PFSK-1 (cell line): Measurements from ENCODE around the gene NAP1L4.

Experiments used
- FOXP2 ChIP-seq: optimal IDR thresholded peaks from 2 replicates; pipeline ENCODE3; 2011; ENCODE audit warnings: borderline replicate concordance, control low read depth, inconsistent platforms; ENCODE audit not compliant: insufficient read depth; ENCODE audit errors: extremely low read length, extremely low read depth
- POLR2AphosphoS5 ChIP-seq: IDR thresholded peaks from 2 replicates; pipeline ENCODE4 v1.6.1; 2012; ENCODE audit warnings: low read depth, mild to moderate bottlenecking, control low read depth, low read length, moderate library complexity
- SIN3A ChIP-seq: IDR thresholded peaks from 2 replicates; pipeline ENCODE4 v1.6.1; 2012; ENCODE audit warnings: mild to moderate bottlenecking, low read length, moderate library complexity, borderline replicate concordance; ENCODE audit not compliant: insufficient read depth
- TAF1 ChIP-seq: IDR thresholded peaks from 2 replicates; pipeline ENCODE4 v1.6.1; 2012; ENCODE audit warnings: low read length, control low read depth, borderline replicate concordance; ENCODE audit not compliant: insufficient read depth
- TF ChIP-seq, protein P1 (sequence below), 2 experiments: IDR thresholded peaks; 2 replicates each; pipeline versions ENCODE4 v1.6.1 to v1.8.0; 2011 to 2012; ENCODE audit warnings: low read depth in 2 of 2, low read length in 2 of 2, control low read depth in 1 of 2, inconsistent platforms in 1 of 2, mild to moderate bottlenecking in 1 of 2, moderate library complexity in 1 of 2; ENCODE audit not compliant: insufficient read depth in 1 of 2

The NAP1L4 gene

DNA sequence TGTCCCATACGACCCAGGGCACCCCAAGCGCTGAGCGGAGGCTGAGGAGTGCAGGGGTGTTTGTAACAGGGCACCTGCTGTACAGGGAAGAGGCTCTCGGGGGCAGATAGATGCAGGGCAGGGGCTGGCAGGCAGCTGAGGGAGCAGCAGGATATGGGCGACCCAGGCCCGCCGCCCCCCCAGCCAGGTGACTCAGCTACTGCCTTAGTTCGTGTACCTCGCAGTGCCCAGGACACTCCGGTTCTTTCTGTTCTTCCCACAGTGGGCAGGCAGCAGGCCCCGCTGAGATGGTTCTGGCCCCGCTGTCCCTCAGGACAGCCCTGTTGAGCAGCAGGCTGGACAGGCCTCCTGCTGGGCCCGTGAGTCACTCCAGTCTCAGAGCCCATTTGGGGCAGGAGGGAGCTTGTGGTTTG lies 79.1 kb downstream of the NAP1L4 start:
- TF ChIP-seq SIN3A = no peak
- TF ChIP-seq FOXP2 = no peak

DNA sequence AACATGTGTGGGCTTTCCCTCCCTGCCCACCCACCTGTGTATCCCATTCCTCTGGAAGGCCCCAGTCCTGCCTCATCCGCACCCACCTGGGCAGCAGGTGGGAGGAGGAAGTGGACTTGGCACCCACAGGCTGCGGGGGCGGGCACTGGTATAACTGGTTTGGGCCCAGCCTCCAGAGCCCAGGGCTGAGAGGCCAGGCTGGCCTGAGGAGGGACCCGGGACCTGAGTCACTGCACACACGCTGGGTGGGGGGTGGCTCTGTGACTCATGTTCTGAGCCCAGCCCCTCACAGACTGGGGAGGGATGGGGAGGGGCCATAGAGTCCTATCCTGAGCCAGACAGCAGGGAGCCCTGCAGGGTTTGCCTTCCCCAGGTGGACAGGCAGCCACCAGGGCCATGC lies 79.6 kb downstream of the NAP1L4 start:
- no peak for TF ChIP-seq SIN3A
- TF ChIP-seq, protein P1, sequence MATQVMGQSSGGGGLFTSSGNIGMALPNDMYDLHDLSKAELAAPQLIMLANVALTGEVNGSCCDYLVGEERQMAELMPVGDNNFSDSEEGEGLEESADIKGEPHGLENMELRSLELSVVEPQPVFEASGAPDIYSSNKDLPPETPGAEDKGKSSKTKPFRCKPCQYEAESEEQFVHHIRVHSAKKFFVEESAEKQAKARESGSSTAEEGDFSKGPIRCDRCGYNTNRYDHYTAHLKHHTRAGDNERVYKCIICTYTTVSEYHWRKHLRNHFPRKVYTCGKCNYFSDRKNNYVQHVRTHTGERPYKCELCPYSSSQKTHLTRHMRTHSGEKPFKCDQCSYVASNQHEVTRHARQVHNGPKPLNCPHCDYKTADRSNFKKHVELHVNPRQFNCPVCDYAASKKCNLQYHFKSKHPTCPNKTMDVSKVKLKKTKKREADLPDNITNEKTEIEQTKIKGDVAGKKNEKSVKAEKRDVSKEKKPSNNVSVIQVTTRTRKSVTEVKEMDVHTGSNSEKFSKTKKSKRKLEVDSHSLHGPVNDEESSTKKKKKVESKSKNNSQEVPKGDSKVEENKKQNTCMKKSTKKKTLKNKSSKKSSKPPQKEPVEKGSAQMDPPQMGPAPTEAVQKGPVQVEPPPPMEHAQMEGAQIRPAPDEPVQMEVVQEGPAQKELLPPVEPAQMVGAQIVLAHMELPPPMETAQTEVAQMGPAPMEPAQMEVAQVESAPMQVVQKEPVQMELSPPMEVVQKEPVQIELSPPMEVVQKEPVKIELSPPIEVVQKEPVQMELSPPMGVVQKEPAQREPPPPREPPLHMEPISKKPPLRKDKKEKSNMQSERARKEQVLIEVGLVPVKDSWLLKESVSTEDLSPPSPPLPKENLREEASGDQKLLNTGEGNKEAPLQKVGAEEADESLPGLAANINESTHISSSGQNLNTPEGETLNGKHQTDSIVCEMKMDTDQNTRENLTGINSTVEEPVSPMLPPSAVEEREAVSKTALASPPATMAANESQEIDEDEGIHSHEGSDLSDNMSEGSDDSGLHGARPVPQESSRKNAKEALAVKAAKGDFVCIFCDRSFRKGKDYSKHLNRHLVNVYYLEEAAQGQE (IDR thresholded peaks at IDR 0.05; ENCODE audit: insufficient read depth in 1 of 2, low read depth in 2 of 2, low read length in 2 of 2) = no peak
- TF ChIP-seq POLR2AphosphoS5 = no peak
- no peak for TF ChIP-seq FOXP2
- no peak for TF ChIP-seq TAF1

GRCh38 chr11:2911785-2912391 lies 80.2 kb downstream of the NAP1L4 start:
- TF ChIP-seq FOXP2 (no peak), TAF1 (no peak), POLR2AphosphoS5 (no peak), SIN3A (no peak)
- TF ChIP-seq, protein P1 (IDR thresholded peaks at IDR 0.05; ENCODE audit: insufficient read depth in 1 of 2, low read depth in 2 of 2, low read length in 2 of 2) = no peak

DNA sequence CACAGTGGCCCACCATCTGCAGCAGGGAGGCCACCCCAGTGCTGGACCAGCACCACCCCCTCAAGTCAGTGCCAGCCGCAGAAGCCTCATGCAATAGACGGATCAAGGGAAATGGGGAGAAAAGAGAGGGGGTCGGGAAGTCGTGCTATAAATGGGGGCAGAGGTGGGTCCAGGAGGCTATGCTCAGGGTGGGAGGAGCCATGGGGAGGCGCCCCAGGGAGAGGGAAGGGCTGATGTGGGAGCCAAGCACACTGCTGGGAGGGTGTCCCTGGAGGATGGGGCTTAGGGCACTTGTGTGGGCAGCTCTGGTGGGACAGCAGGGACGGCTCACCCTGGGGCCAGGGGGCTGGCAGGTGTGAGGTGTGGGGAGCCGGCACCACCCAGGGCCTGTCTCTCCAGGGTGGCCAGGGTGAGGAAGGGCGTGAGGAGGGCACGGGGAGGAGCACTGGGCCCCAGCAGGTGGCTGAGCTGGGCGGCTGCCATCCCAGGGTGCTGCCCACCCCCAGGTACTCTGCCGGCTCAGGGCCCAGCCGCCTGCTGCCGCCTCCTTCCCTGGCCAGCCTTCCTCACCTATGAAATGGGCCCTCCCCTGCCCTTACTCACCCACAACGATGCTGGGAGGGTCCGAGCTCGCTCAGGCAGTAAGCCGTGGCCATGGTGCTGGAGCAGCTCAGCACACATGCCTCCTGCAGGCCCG lies 80.9 kb downstream of the NAP1L4 start:
- TF ChIP-seq, protein P1 (IDR thresholded peaks at IDR 0.05; ENCODE audit: insufficient read depth in 1 of 2, low read depth in 2 of 2, low read length in 2 of 2) = no peak
- TF ChIP-seq FOXP2 (no peak), POLR2AphosphoS5 (no peak), TAF1 (no peak), SIN3A (no peak)

- TF ChIP-seq TAF1 (no peak), SIN3A (no peak), POLR2AphosphoS5 (no peak), FOXP2 (no peak)
- TF ChIP-seq, protein P1 (IDR thresholded peaks at IDR 0.05; ENCODE audit: insufficient read depth in 1 of 2, low read depth in 2 of 2, low read length in 2 of 2) = no peak
Observed at GRCh38 chr11:2910401-2910955, 81.7 kb downstream of the NAP1L4 start.
